Skeletal muscle satellite cell (primary cell): ENCODE measurements around the gene LRRK2.
"Not testable (repeated sequence)": the region's sequence is repeated elsewhere in the genome, so short reads cannot be mapped to it uniquely, and the experiment has no call there.

Source experiments
- H3K27me3 ChIP-seq: 2 replicates; pipeline ENCODE4 v1.7.0; 2013; ENCODE audit warnings: low read length; ENCODE audit not compliant: control insufficient read depth, insufficient read depth
- H3K36me3 ChIP-seq: 2 replicates; pipeline ENCODE4 v1.7.0; 2013; ENCODE audit warnings: mild to moderate bottlenecking, control low read depth, low read length; ENCODE audit not compliant: insufficient read depth
- H3K4me1 ChIP-seq: 2 replicates; pipeline ENCODE4 v1.7.0; 2013; ENCODE audit warnings: low read length; ENCODE audit not compliant: control insufficient read depth, insufficient read depth
- H3K4me2 ChIP-seq: 2 replicates; pipeline ENCODE4 v1.7.0; 2013; ENCODE audit warnings: mild to moderate bottlenecking, low read length
- H3K4me3 ChIP-seq: 2 replicates; pipeline ENCODE4 v1.7.0; 2013; ENCODE audit warnings: low read length
- H3K9ac ChIP-seq: 2 replicates; pipeline ENCODE4 v1.7.0; 2013; ENCODE audit warnings: mild to moderate bottlenecking, low read depth, low read length, moderate library complexity
- H3K9me3 ChIP-seq: replicated peaks from 2 replicates; pipeline ENCODE4 v1.7.0; 2013; ENCODE audit warnings: mild to moderate bottlenecking, control low read depth, low read length

The LRRK2 gene

DNA sequence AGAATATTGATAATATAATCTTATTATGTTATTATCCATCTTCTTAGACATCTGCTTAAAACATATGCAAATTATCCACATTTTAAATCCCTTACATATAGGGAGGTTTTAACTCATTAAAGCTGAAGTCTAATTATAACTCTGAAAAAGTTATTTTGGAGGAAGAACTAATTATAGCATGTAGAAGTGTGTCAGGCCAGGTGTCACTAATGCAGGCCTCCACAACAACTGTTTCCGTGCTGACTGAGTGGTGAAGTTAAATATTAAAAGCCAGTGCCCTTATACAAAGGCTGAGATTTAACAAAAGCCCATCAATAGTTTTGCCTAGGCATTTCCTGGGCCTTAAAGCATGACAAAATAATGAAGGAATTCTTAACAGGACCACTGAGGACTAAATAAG, 157.4 kb downstream of the LRRK2 start:
- Histone ChIP-seq H3K4me1 (no peaks in the 10 kb centered on the region), H3K4me3 (no peak overlapping the region), H3K9me3 (no peaks in the 10 kb centered on the region), H3K9ac (no peak overlapping the region), H3K27me3 (no peaks in the 10 kb centered on the region), H3K36me3 (no peaks in the 10 kb centered on the region), H3K4me2 (no peak overlapping the region)

DNA sequence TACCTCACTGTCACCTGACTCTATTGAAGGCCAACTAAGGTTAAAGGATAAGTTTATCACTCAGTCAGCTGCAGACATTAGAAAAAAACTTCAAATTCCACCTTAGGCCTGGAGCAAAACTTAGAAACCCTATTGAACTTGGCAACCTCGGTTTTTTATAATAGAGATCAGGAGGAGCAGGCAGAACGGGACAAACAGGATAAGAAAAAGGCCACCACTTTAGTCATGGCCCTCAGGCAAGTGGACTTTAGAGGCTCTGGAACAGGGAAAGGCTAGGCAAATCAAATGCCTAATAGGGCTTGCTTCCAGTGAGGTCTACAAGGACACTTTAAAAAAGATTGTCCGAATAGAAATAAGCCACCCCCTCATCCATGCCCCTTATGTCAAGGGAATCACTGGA, 162.5 kb downstream of the LRRK2 start:
- not testable (repeated sequence) for H3K27me3 ChIP-seq, H3K4me3 ChIP-seq, H3K9ac ChIP-seq, H3K4me2 ChIP-seq, H3K36me3 ChIP-seq, H3K4me1 ChIP-seq, H3K9me3 ChIP-seq

DNA sequence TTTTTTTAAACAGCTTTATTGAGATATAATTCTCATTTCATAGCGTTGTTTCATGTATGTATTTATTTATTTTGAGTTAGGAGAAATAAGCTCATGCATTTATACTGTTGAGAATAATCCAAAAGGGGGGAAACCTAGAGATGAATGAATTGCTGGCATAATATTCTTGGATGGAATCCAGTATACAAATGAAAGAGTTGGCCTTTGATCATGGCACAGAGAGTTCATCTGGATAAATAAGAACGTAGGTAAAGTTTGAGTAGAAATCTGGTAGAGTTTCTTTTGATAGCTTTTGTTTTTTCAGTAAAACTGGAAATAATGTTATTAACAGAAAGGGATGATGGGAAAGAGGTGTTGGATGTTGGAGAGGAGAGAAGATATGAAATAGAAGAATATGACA, 166.2 kb downstream of the LRRK2 start:
- Histone ChIP-seq H3K9ac (no peak overlapping the region), H3K4me3 (no peak overlapping the region), H3K36me3 (no peaks in the 10 kb centered on the region), H3K4me2 (no peak overlapping the region), H3K27me3 (no peaks in the 10 kb centered on the region), H3K4me1 (no peaks in the 10 kb centered on the region), H3K9me3 (no peaks in the 10 kb centered on the region)

DNA sequence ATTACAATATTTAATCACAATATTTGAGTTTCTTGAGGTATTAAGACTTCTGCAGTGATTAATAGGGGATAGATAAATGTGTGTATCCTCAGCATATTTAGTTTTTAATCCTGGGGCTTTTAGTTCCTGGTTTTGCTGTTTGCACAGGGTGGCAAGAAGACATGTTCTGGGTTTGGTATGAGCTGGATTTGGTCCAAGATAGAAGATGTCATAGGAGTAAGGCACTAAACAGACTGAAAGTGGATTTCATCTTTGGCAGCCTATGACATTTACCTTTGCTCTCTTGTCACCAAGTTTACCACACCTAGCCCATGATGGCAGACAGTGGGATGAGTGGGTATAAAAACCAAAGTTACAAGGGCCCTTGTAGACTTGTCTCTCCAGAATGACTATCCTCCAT, 168.2 kb downstream of the LRRK2 start:
- H3K4me3 ChIP-seq = no peak overlapping the region
- no peaks in the 10 kb centered on the region for H3K9me3 ChIP-seq
- no peaks in the 10 kb centered on the region for H3K36me3 ChIP-seq
- H3K4me2 ChIP-seq = no peak overlapping the region
- H3K9ac ChIP-seq = no peak overlapping the region
- H3K27me3 ChIP-seq = no peaks in the 10 kb centered on the region
- no peaks in the 10 kb centered on the region for H3K4me1 ChIP-seq

DNA sequence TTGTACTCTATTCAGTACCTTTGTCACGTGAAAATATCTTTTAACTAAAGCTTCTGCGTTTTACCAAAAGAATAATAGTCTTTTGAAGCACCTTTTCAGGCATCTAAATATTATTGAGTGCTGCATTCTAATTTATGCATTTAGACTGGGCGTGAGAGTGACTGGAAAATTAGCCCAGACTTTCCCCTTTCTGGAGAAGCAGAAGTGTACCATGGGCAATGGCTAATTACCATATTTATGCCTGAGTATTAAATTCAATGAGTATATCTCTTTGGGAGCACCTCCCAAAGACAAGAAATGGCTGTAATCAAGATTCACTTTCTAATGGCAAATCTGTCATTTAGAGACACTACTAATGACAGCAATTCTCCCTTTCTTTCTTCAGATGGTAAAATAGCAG, 174.9 kb downstream of the LRRK2 start:
- H3K4me1 ChIP-seq = no peaks in the 10 kb centered on the region

DNA sequence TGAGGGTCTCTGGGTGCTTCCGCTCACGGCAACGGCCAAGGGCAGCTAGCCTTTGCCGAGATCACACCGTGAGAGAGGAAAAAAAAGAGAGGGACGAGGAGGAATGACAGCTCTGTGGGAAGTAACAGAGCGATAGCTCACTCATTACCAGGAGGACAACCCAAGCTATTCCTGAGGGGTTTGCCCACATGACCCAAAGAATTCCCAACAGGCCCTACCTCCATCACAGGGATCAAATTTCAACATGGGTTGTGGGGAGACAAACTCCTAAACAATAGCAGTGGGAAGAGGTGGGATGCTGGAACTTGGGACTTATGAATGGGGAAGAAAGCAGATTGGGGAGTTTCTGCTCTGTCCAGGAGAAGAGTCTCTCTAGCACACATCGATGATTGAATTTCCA, 180.6 kb downstream of the LRRK2 start:
- no peaks in the 10 kb centered on the region for H3K4me1 ChIP-seq
- no peaks in the 10 kb centered on the region for H3K27me3 ChIP-seq
- H3K4me3 ChIP-seq = no peak overlapping the region
- no peak overlapping the region for H3K4me2 ChIP-seq
- no peaks in the 10 kb centered on the region for H3K9me3 ChIP-seq
- H3K36me3 ChIP-seq = no peaks in the 10 kb centered on the region
- no peak overlapping the region for H3K9ac ChIP-seq

More for the DNA sequence above, 174.9 kb downstream of the LRRK2 start:
- Histone ChIP-seq H3K9ac (no peak overlapping the region), H3K27me3 (no peaks in the 10 kb centered on the region), H3K9me3 (no peaks in the 10 kb centered on the region), H3K36me3 (no peaks in the 10 kb centered on the region), H3K4me2 (no peak overlapping the region), H3K4me3 (no peak overlapping the region)
